Heart right ventricle (tissue), 16 donors: ENCODE results near the gene TUBGCP3. TPM values are rescaled to one million over a fixed set of nuclear protein-coding genes. Genes with fewer than 3 reads are reported as not detected.

Experiments used
- ATAC-seq, 8 donors: fragments of 200-7000 bp; cut with Tn5 transposase; one replicate each; pipeline ENCODE4 v1.9.1; 2020; ENCODE audit warnings: mild to moderate bottlenecking in 8 of 8, moderate library complexity in 8 of 8, moderate number of reproducible peaks in 1 of 8
- DNase-seq, 2 donors: peaks; one replicate each; pipeline ENCODE4 v3.0.0-alpha.2; 2020
- H3K27ac ChIP-seq, 10 donors: fragments of 200-600 bp; sonication (generic) in 2 of 10; one replicate each; pipeline versions ENCODE4 v1.5.0 to v1.8.0; 2020 to 2022; ENCODE audit warnings: mild to moderate bottlenecking in 3 of 10
- H3K27me3 ChIP-seq, 7 donors: fragments of 200-600 bp; one replicate each; pipeline ENCODE4 v1.8.0; 2021 to 2022; ENCODE audit warnings: mild to moderate bottlenecking in 2 of 7
- H3K36me3 ChIP-seq, 9 donors: fragments of 200-600 bp; sonication (generic) in 1 of 9; one replicate each; pipeline versions ENCODE4 v1.5.0 to v1.8.0; 2020 to 2022; ENCODE audit warnings: mild to moderate bottlenecking in 2 of 9
- H3K4me1 ChIP-seq, 9 donors: fragments of 200-600 bp; sonication (generic) in 1 of 9; one replicate each; pipeline versions ENCODE4 v1.5.0 to v1.8.0; 2020 to 2022; ENCODE audit warnings: mild to moderate bottlenecking in 4 of 9
- H3K4me3 ChIP-seq, 10 donors: fragments of 200-600 bp; sonication (generic) in 2 of 10; one replicate each; pipeline versions ENCODE4 v1.5.0 to v1.8.0; 2020 to 2022; ENCODE audit warnings: mild to moderate bottlenecking in 7 of 10, moderate library complexity in 2 of 10
- H3K9me3 ChIP-seq, 11 donors: fragments of 200-600 bp in 10 of 11; sonication (generic) in 2 of 11; one replicate each; pipeline versions ENCODE4 v1.5.0 to v1.8.0; 2013 to 2022; ENCODE audit warnings: mild to moderate bottlenecking in 2 of 11, control low read depth in 1 of 11, moderate library complexity in 1 of 11
- WGBS, 2 donors: extraction: QIAGEN DNeasy Blood & Tissue Kit; methylation state at CpG; one replicate each; pipeline ENCODE4 v1.1.7; 2013; ENCODE audit warnings: inconsistent platforms in 1 of 2; 5-methylcytosine and 5-hydroxymethylcytosine counted together
- intact Hi-C, 10 donors: fragments of 100-400 bp; cut with DNase I; formaldehyde crosslinking; loops; one replicate each; pipeline versions ENCODE4 v1.11.1 to v1.14.2; 2022
- polyA plus RNA-seq, 2 donors: library from polyadenylated mRNA; stranded (reverse); fragments of 200-250 nt; gene quantifications; one replicate each; pipeline ENCODE4 v1.2.3, GENCODE V29; 2013
- total RNA-seq, 10 donors: library from RNA; stranded (reverse); fragmentation: NEBNext Ultra II Directional in 3 of 10; extraction: Animal tissue kit (Norgen Biotek cat#: 25700) in 3 of 10; gene quantifications; one replicate each; pipeline versions ENCODE4 v1.2.1 to v1.2.4, GENCODE V29; 2021 to 2023
- TF ChIP-seq, protein P1 (sequence below), 9 donors: fragments of 200-600 bp; sonication (generic) in 2 of 9; IDR thresholded peaks; one replicate each; pipeline versions ENCODE4 v1.5.0 to v1.8.0; 2021 to 2022; ENCODE audit warnings: antibody characterized with exemption in 9 of 9, mild to moderate bottlenecking in 5 of 9, moderate library complexity in 1 of 9
- donor health status: Arrhythmogenic right ventricular cardiomyopathy.
- donor health status: ischemic (EF 13 %, LVEDD 7.1; RV severe dilation, severe dysfunction).
- donor health status: healthy with polysubstance abuse.
- donor health status: DM: no; HTN: yes; CAD: no.
- donor health status: DM: no; HTN: no; CAD: no.
- donor health status: ischemic (EF 25% LVEDD 6.9; RV normal size, moderate dysfunction).
- donor health status: ischemic (EF 25% LVEDD 5.7; RV mildly dilated, moderate dysfunction).
- donor health status: healthy.
- donor health status: DM: yes; HTN: yes; CAD: no.
- donor health status: Ischemic cardiomyopathy.
- donor health status: ischemic (EF 35%, LVEDD 5.7; RV mildly dilated, moderate dysfunction).
- donor health status: nonischemic (EF 11% LVEDD 7.7; RV severe dilation, severe dysfunction).
- donor health status: DM: yes; HTN: yes; CAD: no.
- donor health status: PGD.
- donor health status: ischemic (EF 29% LVEDD 5.4; RV normal size, mild dysfunction).
- donor health status: nonischemic (EF 23%, LVEDD 6.1; RV moderate dilation, normal function).

The TUBGCP3 gene
- total and polyA plus RNA-seq, 12 donors: 10.6 to 25.8 (median 17.7) TPM

DNA sequence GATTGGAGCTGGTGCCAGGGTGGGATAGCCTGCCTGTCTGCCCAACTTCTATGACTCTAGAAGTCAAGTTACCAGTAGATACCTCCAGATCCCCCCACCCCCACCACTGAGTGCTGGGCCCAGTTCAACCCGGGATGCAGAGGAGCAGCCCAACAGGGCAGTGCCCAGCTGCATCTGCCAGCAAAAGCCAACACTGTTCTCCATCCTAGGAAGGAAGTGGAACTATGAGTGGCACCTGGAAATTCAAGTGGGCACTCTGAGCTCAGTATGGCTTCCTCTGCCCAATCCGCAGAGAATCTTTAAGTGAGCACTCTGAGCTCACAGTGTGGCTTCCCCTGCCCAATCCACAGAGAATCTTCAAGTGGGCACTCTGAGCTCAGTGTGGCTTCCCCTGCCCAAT lies 14.2 kb downstream of the TUBGCP3 start:
- intact Hi-C loops: no loop called here
- Histone ChIP-seq H3K27me3 (no peaks in the 10 kb centered on the region), H3K36me3 (peaks cover 0 to 6% (median under 1%) of the 10 kb centered on the region in 9 donors), H3K9me3 (peaks cover 0 to 14% (median 0%) of the 10 kb centered on the region in 11 donors), H3K4me3 (no peak overlapping the region), H3K27ac (peak overlapping the region in 1 of 10 donors; percentile 17), H3K4me1 (peaks cover 0 to 55% (median 41%) of the 10 kb centered on the region in 9 donors)
- ATAC-seq (peak in 1 of 8 donors; percentile 31), DNase-seq (no peak)
- WGBS, 2 donors: 81 to 89% methylated on average over 2 of the region's 2 CpGs
- TF ChIP-seq, protein P1, sequence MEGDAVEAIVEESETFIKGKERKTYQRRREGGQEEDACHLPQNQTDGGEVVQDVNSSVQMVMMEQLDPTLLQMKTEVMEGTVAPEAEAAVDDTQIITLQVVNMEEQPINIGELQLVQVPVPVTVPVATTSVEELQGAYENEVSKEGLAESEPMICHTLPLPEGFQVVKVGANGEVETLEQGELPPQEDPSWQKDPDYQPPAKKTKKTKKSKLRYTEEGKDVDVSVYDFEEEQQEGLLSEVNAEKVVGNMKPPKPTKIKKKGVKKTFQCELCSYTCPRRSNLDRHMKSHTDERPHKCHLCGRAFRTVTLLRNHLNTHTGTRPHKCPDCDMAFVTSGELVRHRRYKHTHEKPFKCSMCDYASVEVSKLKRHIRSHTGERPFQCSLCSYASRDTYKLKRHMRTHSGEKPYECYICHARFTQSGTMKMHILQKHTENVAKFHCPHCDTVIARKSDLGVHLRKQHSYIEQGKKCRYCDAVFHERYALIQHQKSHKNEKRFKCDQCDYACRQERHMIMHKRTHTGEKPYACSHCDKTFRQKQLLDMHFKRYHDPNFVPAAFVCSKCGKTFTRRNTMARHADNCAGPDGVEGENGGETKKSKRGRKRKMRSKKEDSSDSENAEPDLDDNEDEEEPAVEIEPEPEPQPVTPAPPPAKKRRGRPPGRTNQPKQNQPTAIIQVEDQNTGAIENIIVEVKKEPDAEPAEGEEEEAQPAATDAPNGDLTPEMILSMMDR (IDR thresholded peaks at IDR 0.05): no peak

DNA sequence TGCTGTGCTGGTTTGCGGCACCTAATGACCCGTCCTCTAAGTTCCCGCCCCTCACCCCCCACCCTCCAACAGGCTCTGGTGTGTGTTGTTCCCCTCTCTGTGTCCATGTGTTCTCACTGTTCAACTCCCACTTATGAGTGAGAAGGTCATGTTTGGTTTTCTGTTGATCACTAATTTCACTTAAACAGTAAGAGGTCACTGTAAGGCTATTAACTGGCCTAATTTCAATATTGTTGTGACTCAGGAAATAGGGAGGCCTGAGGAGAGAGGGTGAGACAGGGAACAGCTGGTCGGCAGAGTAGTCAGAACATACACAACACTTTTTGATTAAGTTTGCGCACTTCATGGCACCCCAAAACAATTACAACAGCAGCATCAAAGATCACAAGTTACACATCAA lies 15.6 kb downstream of the TUBGCP3 start:
- intact Hi-C loops: no loop called here
- Histone ChIP-seq H3K27me3 (no peaks in the 10 kb centered on the region), H3K4me1 (peaks cover 0 to 55% (median 41%) of the 10 kb centered on the region in 9 donors), H3K36me3 (peaks cover 0 to 20% (median 5%) of the 10 kb centered on the region in 9 donors), H3K9me3 (peaks cover 0 to 13% (median 0%) of the 10 kb centered on the region in 11 donors), H3K4me3 (no peak overlapping the region), H3K27ac (no peak overlapping the region)
- WGBS, 2 donors: 83 to 88% methylated on average over 5 of the region's 5 CpGs
- no peak for ATAC-seq
- TF ChIP-seq, protein P1 (IDR thresholded peaks at IDR 0.05): no peak
- DNase-seq: no peak

DNA sequence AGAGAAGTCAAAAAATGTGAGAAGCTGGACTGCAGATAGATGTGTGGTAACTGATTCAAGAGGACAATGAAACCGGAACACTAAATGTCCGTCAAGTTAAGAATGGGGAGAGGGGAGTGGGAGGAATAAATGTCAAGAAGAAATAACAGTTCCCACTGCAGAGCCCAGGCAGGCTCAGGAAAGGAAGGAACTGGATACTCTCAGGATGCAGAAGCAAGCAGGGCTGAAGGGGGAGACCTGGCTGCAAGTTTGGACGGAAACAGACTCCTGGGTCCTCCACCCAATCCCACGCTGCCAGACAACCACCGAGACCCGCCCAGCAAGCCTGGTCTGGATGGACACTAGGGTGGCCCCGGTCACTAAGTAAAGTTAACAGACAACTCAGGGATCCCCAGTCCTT lies 18.1 kb downstream of the TUBGCP3 start:
- ATAC-seq (peak in 2 of 8 donors; percentile 38 to 62), DNase-seq (no peak)
- TF ChIP-seq, protein P1 (IDR thresholded peaks at IDR 0.05): no peak
- Histone ChIP-seq H3K4me3 (no peak overlapping the region), H3K27ac (no peak overlapping the region), H3K27me3 (no peaks in the 10 kb centered on the region), H3K4me1 (peaks cover 0 to 42% (median 27%) of the 10 kb centered on the region in 9 donors), H3K36me3 (peaks cover 0 to 43% (median 5%) of the 10 kb centered on the region in 9 donors), H3K9me3 (no peaks in the 10 kb centered on the region)
- 66 to 72% methylated on average over 7 of the region's 7 CpGs for WGBS, 2 donors
- intact Hi-C loops: no loop called here

DNA sequence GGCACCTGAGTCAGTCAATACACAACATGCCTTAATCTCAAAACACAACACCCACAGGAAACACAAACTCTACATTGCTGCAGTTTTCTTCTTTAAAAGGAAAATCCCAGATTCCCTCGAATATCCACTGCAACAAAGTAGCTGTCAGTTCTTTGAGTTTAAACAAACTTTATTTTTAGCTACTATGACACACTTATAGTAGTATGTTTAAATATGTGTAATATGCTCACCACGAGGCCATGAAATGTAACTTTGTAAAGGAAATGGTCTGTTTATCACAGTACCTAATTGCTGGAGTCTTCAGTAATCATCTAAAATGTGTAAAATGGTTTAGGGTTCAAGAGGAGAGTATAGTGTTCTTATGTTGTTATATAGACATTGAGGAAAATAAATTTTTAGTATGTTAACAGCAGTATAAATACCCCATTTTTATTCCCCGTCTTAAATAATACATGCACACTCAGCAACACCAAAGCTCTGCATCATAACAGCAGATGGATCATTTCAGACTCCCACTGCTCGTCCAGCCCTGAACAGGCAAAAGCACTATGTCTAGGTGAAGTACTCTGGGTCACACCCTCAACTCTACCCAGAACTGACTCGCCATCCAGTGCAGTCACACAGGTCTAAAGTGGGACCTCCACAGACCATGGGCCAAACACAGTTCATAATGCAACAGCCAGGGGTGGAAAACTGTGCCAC lies 20.6 kb downstream of the TUBGCP3 start:
- Histone ChIP-seq H3K4me3 (no peak overlapping the region), H3K27ac (no peak overlapping the region), H3K36me3 (peaks cover 0 to 68% (median 11%) of the 10 kb centered on the region in 9 donors), H3K9me3 (no peaks in the 10 kb centered on the region), H3K27me3 (no peaks in the 10 kb centered on the region), H3K4me1 (peaks cover 0 to 28% (median 10%) of the 10 kb centered on the region in 9 donors)
- 74 to 75% methylated on average over 5 of the region's 5 CpGs for WGBS, 2 donors
- ATAC-seq (no peak), DNase-seq (no peak)
- TF ChIP-seq, protein P1 (IDR thresholded peaks at IDR 0.05): no peak
- intact Hi-C loops: no loop called here
